Osteocyte (in vitro differentiated cells): ENCODE measurements around the gene TAX1BP1. TPM values are rescaled to one million over a fixed set of nuclear protein-coding genes. Genes with fewer than 3 reads are reported as not detected.

Experiments used
- DNase-seq: peaks from one replicate; pipeline ENCODE4 v3.0.0; 2021; ENCODE audit warnings: mixed read lengths; ENCODE audit not compliant: unreplicated experiment; ENCODE audit errors: extremely low spot score
- H3K27ac Mint-ChIP-seq: one replicate; pipeline ENCODE4 v1.8.0; 2021; ENCODE audit warnings: mild to moderate bottlenecking, mixed read lengths; ENCODE audit not compliant: unreplicated experiment
- H3K27me3 Mint-ChIP-seq: one replicate; pipeline ENCODE4 v1.8.0; 2021; ENCODE audit warnings: mixed read lengths; ENCODE audit not compliant: unreplicated experiment
- H3K36me3 Mint-ChIP-seq: one replicate; pipeline ENCODE4 v1.8.0; 2021; ENCODE audit warnings: mixed read lengths; ENCODE audit not compliant: unreplicated experiment
- H3K4me1 Mint-ChIP-seq: one replicate; pipeline ENCODE4 v1.8.0; 2021; ENCODE audit warnings: mixed read lengths; ENCODE audit not compliant: unreplicated experiment
- H3K4me3 Mint-ChIP-seq: one replicate; pipeline ENCODE4 v1.8.0; 2021; ENCODE audit warnings: mild to moderate bottlenecking, moderate library complexity, mixed read lengths; ENCODE audit not compliant: unreplicated experiment
- H3K9me3 Mint-ChIP-seq: one replicate; pipeline ENCODE4 v1.8.0; 2021; ENCODE audit warnings: mixed read lengths; ENCODE audit not compliant: unreplicated experiment
- total RNA-seq: library from RNA; stranded (reverse); gene quantifications from 2 replicates; pipeline ENCODE4 v1.2.1, GENCODE V29; 2021
- TF ChIP-seq, protein P1 (sequence below): fragments of 200-600 bp; sonication (generic); IDR thresholded peaks from 2 replicates; pipeline ENCODE4 v1.5.0; 2021; ENCODE audit warnings: antibody characterized with exemption, mild to moderate bottlenecking, moderate library complexity

TAX1BP1 gene
- total RNA-seq, 1 donor from 2014 or later, result 95.5 TPM

DNA sequence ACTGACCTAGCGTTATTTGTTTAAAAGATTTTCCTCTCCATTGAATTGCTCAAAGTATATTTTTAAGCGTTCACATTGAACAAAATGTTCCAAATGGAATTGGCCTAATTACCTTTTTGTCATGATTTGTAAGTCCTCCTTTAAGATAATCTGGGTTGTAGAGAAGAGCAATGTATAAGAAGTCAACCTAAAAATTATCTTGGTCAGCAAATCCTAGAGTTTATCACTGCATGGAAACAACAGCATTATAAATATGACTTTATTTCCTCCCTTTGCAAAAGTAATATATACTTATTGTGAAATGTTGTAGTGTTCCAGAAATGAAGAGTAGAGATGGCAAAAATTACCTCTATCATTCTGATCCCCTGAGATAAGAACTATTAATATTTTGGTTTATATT, 59.2 kb downstream of the TAX1BP1 start:
- TF ChIP-seq, protein P1, sequence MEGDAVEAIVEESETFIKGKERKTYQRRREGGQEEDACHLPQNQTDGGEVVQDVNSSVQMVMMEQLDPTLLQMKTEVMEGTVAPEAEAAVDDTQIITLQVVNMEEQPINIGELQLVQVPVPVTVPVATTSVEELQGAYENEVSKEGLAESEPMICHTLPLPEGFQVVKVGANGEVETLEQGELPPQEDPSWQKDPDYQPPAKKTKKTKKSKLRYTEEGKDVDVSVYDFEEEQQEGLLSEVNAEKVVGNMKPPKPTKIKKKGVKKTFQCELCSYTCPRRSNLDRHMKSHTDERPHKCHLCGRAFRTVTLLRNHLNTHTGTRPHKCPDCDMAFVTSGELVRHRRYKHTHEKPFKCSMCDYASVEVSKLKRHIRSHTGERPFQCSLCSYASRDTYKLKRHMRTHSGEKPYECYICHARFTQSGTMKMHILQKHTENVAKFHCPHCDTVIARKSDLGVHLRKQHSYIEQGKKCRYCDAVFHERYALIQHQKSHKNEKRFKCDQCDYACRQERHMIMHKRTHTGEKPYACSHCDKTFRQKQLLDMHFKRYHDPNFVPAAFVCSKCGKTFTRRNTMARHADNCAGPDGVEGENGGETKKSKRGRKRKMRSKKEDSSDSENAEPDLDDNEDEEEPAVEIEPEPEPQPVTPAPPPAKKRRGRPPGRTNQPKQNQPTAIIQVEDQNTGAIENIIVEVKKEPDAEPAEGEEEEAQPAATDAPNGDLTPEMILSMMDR, result no peak
- DNase-seq, result no peak
- no peaks in the 10 kb centered on the region for H3K27me3 Mint-ChIP-seq
- H3K27ac Mint-ChIP-seq, result no peak overlapping the region
- no peak overlapping the region for H3K4me3 Mint-ChIP-seq
- peaks cover 10% of the 10 kb centered on the region for H3K4me1 Mint-ChIP-seq
- peaks cover 44% of the 10 kb centered on the region for H3K36me3 Mint-ChIP-seq
- no peaks in the 10 kb centered on the region for H3K9me3 Mint-ChIP-seq

DNA sequence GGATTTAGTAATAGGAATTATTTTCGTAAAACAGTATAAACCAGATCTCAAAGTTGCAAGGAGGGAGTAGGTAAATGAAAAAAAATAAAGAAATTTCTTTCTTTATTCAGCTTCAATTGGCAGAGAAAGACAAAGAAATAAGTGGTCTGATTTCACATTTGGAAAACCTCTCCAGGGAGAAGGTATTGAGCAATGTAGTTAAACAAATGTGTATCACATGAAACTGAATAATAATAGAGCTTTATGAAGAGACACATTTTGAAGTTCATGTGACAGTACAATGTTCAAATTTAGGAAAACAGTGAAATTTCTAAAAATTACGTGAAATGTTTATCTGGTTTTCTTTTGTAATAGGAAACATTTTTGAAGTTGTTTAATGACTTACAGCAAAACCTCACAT, 63.0 kb downstream of the TAX1BP1 start:
- Mint-ChIP-seq H3K27ac (peak overlapping the region; percentile 50), H3K27me3 (no peaks in the 10 kb centered on the region), H3K9me3 (no peaks in the 10 kb centered on the region), H3K4me1 (peaks cover 14% of the 10 kb centered on the region), H3K36me3 (peaks cover 31% of the 10 kb centered on the region), H3K4me3 (no peak overlapping the region)
- no peak for DNase-seq
- TF ChIP-seq, protein P1, result no peak

DNA sequence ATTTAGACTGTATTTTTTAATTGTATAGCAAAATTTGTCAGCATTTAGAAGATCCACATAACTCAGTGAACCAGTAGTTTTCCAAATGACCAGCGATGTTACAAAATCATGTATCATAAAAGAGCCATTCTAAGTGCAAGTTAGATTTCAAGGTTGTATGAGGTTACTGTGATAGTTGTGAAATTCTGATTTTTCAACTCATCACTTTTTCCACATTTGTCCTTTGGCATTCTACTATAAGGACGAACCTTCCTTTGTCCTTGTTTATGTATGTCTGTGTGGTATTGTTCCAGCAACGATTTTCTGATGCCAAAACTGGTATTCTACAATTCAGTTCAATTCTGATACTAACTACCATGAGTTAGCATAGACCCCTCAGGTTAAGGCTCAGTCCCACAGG, 64.2 kb downstream of the TAX1BP1 start:
- no peak for DNase-seq
- no peak overlapping the region for H3K27ac Mint-ChIP-seq
- peaks cover 28% of the 10 kb centered on the region for H3K36me3 Mint-ChIP-seq
- H3K9me3 Mint-ChIP-seq, result no peaks in the 10 kb centered on the region
- peaks cover 25% of the 10 kb centered on the region for H3K4me1 Mint-ChIP-seq
- TF ChIP-seq, protein P1, result no peak
- H3K4me3 Mint-ChIP-seq, result no peak overlapping the region
- no peaks in the 10 kb centered on the region for H3K27me3 Mint-ChIP-seq

DNA sequence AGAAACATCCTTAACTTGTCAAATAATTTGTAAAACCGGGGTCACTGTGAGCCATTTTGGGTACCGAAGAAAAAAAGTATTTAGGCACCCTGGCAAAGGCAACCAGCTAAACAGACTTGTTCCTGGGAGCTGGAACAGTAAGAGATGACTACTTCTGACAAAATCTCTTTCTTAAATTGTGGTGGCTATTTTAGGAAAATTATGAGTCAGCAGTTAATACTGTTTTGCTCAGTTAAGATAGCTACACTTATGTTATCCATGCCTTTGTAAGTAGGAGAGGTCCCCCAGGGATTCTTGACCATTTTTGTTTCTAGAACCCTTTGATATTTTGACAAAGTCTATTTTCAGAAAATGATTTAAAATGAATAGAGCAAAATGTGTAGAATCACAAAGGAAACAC, 68.7 kb downstream of the TAX1BP1 start:
- Mint-ChIP-seq H3K36me3 (peaks cover 29% of the 10 kb centered on the region), H3K9me3 (no peaks in the 10 kb centered on the region), H3K4me1 (peaks cover 25% of the 10 kb centered on the region), H3K27me3 (no peaks in the 10 kb centered on the region), H3K27ac (peak overlapping the region; percentile 86), H3K4me3 (no peak overlapping the region)
- TF ChIP-seq, protein P1, result no peak
- DNase-seq, result no peak

DNA sequence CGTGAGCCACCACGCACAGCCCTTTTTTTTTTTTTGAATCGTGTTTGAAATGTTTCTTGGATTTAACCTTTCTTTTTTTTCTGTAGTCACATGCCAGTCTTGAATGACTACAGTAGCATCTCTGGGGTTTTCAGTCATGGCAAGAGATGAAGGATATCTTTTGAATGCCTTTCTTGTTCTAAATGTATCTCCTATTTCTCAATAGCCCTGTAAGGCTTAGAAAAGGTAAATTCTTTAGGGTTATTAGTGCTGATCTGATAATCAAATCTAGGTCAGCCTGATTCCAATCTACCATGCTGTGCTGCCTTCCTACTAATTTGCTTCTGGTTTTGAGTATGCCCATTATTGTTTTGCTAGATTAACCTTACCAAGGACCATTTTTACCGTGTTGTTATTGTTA, 70.2 kb downstream of the TAX1BP1 start:
- no peaks in the 10 kb centered on the region for H3K9me3 Mint-ChIP-seq
- H3K4me1 Mint-ChIP-seq, result peaks cover 28% of the 10 kb centered on the region
- no peak overlapping the region for H3K27ac Mint-ChIP-seq
- no peak for DNase-seq
- H3K27me3 Mint-ChIP-seq, result no peaks in the 10 kb centered on the region
- TF ChIP-seq, protein P1, result no peak
- H3K36me3 Mint-ChIP-seq, result peaks cover 32% of the 10 kb centered on the region
- no peak overlapping the region for H3K4me3 Mint-ChIP-seq
